SH-SY5Y (cell line): Measurements from ENCODE around the gene PAX7.

Source experiments
- GATA2 ChIP-seq: IDR thresholded peaks from 2 replicates; pipeline ENCODE4 v1.6.1; 2011; ENCODE audit warnings: mild to moderate bottlenecking, low read depth, low read length
- GATA3 ChIP-seq: IDR thresholded peaks from 2 replicates; pipeline ENCODE4 v1.6.1; 2011; ENCODE audit warnings: low read depth, mild to moderate bottlenecking, low read length, moderate library complexity

DNA sequence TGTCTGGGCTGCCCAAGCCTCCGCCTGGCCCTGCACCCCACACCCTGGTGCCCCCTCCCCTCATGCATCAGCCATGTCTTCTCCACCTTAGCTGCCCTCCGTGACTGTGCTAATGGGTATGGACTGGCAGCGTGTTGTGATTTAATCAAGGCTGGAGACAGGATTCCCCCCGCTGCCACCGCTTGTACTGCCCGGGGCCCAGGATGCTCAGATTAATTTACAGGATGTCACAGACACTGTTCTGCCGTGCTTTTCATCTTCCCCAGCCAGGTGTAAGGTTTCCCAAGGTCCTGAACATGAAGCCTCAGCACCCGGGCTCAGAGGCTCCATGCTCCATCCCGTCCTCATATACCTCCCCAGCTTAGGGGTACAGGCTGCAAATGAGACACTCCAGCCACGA, 162.5 kb downstream of the PAX7 start:
- TF ChIP-seq GATA3 (no peak), GATA2 (peak; percentile 45; the same call in 1 of the 2 replicates)
